Umbilical cord (tissue), 2 donors: Measurements from ENCODE around the gene STT3B. TPM values are rescaled to one million over a fixed set of nuclear protein-coding genes. Genes with fewer than 3 reads are reported as not detected.
A peak's percentile ranks its signal among the peaks of the same experiment; 100 is the strongest.

ENCODE experiments used
- DNase-seq: peaks from one replicate; pipeline ENCODE4 v3.0.0-alpha.2; 2015; ENCODE audit warnings: low spot score
- total RNA-seq: library from RNA; depleted of rRNA; stranded (reverse); fragments of >200 nt; gene quantifications from one replicate; pipeline ENCODE4 v1.2.3, GENCODE V29; 2014; ENCODE audit warnings: low replicate concordance; ENCODE audit not compliant: insufficient read depth

Gene STT3B
- total RNA-seq, 1 donor from 2014 or later = 122 TPM

- no peak for DNase-seq
Measured at GRCh38 chr3:31516757-31517156, 16.0 kb upstream of the STT3B start.

DNA sequence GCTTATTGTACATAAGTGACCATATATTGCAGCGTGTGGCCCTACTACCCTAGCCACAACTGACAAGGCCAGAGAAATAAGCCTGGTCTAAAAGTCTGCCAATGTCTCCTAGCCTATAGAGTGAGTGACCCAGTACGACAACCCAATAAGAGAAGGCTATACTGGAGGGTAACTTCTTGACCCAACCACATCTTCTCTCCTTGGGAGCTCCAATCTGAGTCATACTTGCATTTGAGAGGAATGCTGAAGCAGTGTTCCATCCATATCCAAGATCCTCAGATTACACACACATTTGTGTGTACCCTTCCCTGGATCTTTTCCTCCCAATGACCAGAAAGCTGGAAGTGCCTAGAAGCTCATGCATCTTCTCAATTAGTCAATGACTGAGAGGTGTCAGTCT is 11.3 kb upstream of the STT3B start:
- DNase-seq = no peak

- no peak for DNase-seq
Measured at GRCh38 chr3:31522152-31522551, 10.6 kb upstream of the STT3B start.

DNA sequence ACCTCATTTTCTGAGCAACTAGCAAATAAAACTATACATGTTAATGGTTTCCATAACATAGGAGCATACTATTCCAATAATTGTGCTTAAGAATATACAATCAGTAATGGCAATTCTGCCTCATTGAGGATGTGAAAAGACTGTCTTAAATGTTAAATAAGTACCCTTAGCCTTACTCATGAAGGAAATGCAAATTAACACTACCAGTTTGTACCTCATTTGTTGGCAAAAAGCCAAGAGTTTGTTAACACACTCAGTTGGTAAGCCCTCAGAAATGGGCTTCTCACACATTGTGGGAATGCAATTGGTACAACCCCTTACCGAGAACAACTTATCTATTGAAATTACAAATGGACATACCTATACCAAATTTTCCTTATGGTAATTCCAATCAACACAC is 9.2 kb upstream of the STT3B start:
- DNase-seq = no peak

- no peak for DNase-seq
Measured at GRCh38 chr3:31525532-31525931, 7.2 kb upstream of the STT3B start.

GRCh38 chr3:31529421-31529820 is 3.3 kb upstream of the STT3B start:
- DNase-seq = no peak

DNA sequence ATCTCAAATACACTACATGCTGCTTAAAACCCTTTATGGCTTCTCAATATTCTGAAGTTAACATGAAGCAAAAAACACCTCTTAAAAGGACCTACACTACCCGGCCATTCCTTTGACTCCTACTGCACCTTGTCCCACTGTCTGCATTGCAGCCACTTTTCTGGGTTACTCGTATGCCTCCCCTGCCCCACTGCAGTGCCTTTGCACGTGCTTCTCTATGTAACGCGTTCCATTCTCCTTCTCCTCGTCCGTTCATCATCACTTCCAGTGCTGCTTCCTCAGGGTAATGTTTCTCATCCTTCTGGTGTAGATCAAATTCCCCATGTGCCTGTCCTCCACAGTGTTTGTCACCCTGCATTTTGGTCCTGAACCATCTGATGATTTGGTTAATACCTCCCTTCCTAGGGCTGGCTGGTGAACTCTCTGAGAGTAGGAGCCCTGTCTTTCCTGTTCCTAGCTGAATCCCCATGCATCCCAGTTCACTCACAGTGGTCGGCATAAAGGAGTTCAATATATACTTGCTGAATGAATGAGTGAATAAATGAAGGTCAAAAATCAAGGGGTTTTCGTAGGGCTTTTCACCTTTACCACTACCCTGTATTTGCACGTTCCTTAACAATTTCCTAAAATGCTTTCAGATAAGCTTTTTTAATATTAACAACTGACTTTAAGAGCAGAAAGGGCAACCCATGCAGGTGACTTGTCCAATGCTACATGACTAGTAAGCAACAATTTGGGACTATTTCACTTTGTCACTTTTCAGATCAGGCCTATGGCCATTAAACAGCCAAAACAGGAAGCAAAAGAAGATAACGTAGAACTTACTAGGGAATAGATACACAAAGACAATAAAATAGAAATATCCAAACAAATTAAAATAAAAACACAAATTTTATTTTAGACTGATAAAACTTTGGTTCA is 2.4 kb upstream of the STT3B start:
- DNase-seq = no peak

DNA sequence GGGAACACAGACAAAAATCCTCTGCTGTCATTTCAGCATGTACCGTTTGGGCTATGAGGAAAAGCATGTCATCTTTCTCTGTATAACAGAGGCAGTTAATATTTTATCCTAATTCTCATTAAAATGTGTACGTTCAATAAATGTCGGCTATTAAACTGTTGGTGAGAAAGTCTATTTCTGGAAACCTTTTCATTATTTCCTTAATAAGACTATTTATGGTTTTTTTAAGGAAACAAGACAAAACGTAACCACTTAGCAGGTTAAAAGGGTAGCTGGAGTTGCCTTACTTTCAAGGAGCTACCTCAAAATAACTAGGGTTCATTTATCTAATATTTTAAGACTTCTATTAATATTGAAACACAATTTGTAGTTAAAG is 1.8 kb upstream of the STT3B start:
- DNase-seq = no peak

GRCh38 chr3:31531452-31531991 is 1.2 kb upstream of the STT3B start:
- DNase-seq = no peak

GRCh38 chr3:31531992-31532586 is 636 bp upstream of the STT3B start:
- DNase-seq = peak; percentile 99

DNA sequence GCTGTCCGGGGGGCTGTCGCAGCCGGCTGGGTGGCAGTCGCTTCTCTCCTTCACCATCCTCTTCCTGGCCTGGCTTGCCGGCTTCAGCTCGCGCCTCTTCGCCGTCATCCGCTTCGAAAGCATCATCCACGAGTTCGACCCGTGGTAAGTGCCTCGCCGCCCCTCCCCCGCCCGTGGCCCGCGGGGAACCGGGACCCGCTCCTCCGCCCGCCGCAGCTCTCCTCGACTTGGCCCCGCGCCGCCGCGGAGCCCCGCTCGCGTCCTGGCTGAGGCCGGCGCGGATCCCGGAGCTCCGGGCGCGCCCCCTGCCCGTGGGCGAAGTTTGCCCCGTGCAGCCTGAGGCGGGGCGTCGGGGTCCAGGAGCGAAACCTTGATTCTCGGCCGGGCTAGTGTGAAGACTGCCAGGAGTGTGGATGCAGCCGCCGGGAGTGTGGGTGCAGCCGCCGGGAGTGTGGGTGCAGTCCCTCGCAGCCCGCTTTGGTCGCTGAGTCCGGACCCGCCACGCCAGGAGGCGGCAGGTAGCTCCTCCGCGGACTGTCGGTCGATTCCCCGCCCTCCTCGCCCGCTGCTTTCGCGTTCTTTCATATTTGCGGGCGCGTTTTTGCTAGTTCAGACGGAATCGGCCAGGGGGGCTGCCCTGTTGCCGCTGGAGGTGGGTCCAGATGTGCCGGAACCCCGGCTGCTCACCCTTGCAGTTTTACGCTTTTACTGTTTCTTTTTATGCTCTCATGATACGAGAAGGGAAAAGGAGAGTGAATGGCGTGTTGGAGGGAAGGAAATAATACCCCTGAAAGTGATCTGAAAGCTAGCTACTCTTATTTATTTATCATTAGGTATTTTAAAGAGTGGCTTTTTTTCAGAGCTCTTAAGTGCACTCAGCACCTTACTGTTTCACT is 692 bp downstream of the STT3B start:
- DNase-seq = peak; percentile 49

- DNase-seq = peak; percentile 40
Measured at GRCh38 chr3:31534065-31534425, 1.3 kb downstream of the STT3B start.

GRCh38 chr3:31536497-31536896 is 3.8 kb downstream of the STT3B start:
- no peak for DNase-seq

DNA sequence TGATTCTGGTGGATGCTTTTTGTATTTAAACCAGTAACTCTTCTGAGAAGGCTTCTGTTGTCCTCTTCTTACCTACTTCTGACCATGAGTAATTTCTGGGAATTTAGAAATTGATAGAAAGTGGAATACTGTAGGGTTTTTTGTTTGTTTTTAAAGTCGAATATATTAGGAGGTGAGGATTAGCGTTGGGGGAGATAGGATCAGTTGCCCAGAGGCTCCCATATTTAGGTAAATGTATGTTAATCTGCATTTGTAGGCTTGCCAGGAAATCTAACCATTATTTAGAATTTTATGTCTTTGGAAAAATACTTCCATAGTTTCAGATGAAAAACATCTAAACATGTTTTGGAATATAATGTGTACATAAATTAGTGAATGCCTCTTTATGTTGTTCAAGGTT is 6.1 kb downstream of the STT3B start:
- DNase-seq = no peak

DNA sequence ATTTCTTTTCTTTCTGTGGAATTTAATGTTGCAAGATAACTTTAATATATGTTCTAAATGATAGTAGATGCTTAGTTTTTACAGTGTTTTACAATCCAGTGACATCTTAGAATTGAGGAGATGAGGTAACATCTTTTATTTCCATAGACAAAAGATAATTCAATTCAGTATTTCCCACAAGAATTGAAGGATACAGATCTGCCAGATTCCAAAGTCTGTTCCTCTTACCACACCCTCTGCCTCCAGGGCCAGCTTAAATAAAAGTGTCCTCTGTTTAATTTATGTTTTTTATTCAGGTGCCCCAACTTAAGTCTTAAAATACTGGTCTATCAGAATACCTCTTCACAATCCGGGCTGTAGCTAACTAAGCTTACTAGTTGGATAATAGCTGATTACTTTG is 6.5 kb downstream of the STT3B start:
- DNase-seq = no peak

DNA sequence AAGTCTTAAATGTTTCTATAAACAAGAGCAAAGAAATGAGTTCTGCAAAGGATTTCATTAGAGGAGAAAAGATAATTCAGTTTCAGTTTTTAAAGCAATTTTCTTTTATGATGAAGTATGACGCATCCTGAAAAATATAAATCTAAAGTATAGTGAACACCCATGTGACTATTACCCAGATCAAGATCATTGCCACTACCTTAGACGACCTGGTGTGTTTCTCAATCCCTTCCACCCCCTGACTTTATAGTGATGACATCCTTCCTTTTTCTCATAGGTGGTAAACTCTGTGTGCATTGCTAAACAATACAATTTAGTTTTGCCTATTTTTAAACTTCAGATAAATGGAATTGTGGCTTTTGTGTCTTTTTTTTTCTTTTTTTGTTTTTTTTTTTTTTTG is 8.4 kb downstream of the STT3B start:
- no peak for DNase-seq

- no peak for DNase-seq
Measured at GRCh38 chr3:31542246-31542645, 9.5 kb downstream of the STT3B start.

DNA sequence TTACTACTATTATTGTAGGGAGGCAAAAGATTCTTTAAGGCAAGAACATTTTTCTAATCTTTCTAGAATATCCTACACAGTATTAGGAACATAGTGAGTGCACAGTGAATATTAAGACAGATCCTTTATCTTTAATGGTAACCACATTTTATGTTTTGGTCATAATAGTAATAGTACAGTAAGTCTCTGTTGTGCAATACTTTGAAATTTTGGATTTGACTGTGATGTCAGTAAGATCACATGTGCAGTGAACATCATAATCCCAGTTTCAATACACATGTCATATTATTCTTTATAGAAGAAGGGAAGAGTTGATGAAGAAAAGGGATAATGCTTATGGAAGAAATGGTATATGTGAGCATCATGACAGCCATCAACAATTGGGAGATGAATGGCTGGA is 10.7 kb downstream of the STT3B start:
- DNase-seq = peak; percentile 28

DNA sequence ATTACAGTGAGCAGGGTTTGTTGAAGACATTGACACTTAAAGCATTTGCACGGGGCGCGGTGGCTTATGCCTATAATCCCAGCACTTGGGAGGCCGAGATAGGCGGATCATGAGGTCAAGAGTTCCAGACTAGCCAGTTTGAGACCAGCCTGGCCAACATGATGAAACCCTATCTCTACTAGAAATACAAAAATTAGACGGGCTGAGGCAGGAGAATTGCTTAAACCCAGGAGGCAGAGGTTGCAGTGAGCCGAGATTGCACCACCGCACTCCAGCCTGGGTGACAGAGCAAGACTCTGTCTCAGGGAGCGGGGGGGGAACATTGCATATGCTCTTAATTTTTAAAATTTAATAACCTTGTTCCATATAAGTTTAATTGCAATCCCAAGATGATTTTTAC is 11.9 kb downstream of the STT3B start:
- DNase-seq = peak; percentile 60

DNA sequence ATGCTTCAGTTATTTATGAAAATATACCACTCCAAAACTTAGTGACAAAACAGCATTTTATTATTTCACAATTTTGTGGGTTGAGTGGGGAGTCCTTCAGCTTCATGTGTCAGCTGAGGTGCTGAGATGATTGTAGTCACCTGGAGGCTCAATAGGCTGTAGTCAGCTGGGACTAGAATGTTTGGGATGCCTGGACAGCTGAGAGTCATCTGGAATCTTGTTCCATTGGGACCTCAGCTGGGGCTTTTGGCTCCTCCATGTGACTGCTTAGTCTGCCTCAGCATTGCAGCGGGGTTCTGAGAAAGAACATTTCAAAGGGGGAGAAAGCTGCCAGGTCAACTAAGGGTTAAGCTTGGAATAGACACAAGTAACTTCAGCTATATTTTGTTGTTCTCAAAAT is 13.4 kb downstream of the STT3B start:
- DNase-seq = no peak

DNA sequence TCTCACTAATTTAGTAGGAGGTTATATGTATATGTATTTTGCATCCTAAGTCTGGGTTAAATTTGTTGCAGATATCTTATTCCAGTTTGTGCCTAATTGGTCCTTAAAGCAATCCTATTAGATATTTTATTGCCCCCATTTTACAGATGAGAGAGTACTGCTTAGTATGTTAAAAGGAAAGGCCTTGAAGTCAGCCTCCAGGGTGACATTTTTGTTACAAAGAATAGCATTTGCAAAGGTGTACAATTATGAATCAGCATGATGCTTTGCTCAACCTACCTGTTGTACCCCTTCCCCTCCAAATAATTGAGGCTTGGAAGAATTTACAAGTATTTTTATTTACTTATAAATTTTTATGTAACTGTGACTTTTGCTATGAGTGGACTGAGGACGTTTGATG is 14.0 kb downstream of the STT3B start:
- DNase-seq = no peak
